ENCODE results near the gene PXDN.

GRCh38 chr2:1685078-1685956 is 59.0 kb downstream of the PXDN start:
- TF ChIP-seq, protein P1, sequence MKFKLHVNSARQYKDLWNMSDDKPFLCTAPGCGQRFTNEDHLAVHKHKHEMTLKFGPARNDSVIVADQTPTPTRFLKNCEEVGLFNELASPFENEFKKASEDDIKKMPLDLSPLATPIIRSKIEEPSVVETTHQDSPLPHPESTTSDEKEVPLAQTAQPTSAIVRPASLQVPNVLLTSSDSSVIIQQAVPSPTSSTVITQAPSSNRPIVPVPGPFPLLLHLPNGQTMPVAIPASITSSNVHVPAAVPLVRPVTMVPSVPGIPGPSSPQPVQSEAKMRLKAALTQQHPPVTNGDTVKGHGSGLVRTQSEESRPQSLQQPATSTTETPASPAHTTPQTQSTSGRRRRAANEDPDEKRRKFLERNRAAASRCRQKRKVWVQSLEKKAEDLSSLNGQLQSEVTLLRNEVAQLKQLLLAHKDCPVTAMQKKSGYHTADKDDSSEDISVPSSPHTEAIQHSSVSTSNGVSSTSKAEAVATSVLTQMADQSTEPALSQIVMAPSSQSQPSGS (CRISPR knock-in tag; IDR thresholded peaks at IDR 0.05; ENCODE audit: borderline replicate concordance, low read depth): no peak
- TF ChIP-seq CTCF (IDR thresholded peaks at IDR 0.05) (no peak), ATF3 (CRISPR knock-in tag; conservative IDR thresholded peaks at IDR 0.05) (no peak), FOXK1 (CRISPR knock-in tag; IDR thresholded peaks at IDR 0.05) (no peak), NFYB (CRISPR knock-in tag; conservative IDR thresholded peaks at IDR 0.05; ENCODE audit: low read depth) (no peak), HMGA2 (CRISPR knock-in tag; IDR thresholded peaks at IDR 0.05) (no peak), CBFB (CRISPR knock-in tag; IDR thresholded peaks at IDR 0.05; ENCODE audit: low read depth) (no peak), CREB1 (CRISPR knock-in tag; IDR thresholded peaks at IDR 0.05) (no peak)
- TF ChIP-seq, protein P2, sequence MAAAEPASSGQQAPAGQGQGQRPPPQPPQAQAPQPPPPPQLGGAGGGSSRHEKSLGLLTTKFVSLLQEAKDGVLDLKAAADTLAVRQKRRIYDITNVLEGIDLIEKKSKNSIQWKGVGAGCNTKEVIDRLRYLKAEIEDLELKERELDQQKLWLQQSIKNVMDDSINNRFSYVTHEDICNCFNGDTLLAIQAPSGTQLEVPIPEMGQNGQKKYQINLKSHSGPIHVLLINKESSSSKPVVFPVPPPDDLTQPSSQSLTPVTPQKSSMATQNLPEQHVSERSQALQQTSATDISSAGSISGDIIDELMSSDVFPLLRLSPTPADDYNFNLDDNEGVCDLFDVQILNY (CRISPR knock-in tag; IDR thresholded peaks at IDR 0.05): no peak
- TF ChIP-seq, protein P3, sequence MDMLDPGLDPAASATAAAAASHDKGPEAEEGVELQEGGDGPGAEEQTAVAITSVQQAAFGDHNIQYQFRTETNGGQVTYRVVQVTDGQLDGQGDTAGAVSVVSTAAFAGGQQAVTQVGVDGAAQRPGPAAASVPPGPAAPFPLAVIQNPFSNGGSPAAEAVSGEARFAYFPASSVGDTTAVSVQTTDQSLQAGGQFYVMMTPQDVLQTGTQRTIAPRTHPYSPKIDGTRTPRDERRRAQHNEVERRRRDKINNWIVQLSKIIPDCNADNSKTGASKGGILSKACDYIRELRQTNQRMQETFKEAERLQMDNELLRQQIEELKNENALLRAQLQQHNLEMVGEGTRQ (CRISPR knock-in tag; IDR thresholded peaks at IDR 0.05): no peak
